ENCODE measurements around the gene SLC8A3.

Gene SLC8A3

DNA sequence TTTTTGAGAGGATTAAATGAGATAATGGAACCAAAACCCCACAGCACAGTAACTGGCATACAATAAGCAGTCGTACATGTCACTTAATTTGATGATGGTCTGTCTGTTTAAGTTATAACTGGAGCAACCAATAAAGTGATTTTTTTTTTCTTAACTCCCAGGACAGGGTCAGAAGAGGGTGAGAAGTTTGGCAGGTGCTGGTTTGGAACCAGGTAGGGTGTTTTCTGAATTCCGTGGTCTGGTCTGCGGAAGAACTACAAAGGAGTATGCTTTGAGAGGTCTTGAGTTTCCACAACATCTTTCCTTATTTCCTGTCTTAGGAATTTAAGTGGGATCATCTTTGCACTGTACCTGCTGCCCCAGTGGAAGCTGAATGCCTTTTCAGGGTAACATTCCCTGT lies 111.7 kb downstream of the SLC8A3 start:
- no peak for DNase-seq (ENCODE audit: low read depth, low spot score)
- no peaks in the 10 kb centered on the region for H3K4me1 ChIP-seq (ENCODE audit: insufficient read depth, insufficient read length)
- H3K9me3 ChIP-seq (ENCODE audit: insufficient read depth, low read length) = no peaks in the 10 kb centered on the region

DNA sequence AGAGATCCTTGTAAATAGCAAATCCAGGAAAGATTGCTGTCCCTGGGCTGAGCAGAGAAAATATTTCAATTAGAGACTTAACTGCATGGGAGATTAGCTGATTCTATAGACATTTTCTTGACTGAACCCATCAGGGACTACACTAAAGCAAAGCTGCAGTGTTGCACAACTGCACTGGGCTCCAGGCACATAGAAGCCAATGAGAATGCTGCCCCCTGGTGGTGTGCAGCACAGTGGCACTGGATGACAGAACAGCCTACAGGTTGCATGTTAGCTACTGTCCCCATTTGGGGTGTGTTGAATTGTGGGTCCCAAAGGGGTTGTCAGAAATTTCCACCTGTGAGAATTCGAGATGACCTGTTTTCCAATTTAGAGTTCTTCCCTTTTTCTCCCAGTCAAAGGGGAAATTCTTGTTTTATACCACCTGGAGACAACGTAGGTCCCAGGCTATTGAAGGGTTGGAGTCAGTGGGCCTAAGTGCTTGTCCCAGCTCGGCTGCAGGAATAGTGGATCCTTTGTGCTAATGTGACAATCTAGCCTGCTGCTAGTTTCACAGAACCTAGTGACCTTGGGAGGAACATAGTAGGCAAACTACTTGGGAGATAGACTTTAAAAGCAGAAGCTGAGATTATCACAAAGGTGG lies 114.7 kb downstream of the SLC8A3 start:
- no peak overlapping the region for H3K4me3 ChIP-seq (ENCODE audit: insufficient read length, low read depth)
- no peaks in the 10 kb centered on the region for H3K27me3 ChIP-seq (ENCODE audit: insufficient read depth, insufficient read length)
- H3K9ac ChIP-seq (ENCODE audit: insufficient read length, low read depth) = no peak overlapping the region
- peak; percentile 63 for DNase-seq (ENCODE audit: low read depth, low spot score)
- no peak for TF ChIP-seq ZNF274 (IDR thresholded peaks at IDR 0.05; ENCODE audit: low read depth, low read length)
- H3K9me3 ChIP-seq (ENCODE audit: insufficient read depth, low read length) = no peaks in the 10 kb centered on the region
- no peaks in the 10 kb centered on the region for H3K36me3 ChIP-seq (ENCODE audit: insufficient read depth, insufficient read length, low read length)
- no peaks in the 10 kb centered on the region for H3K4me1 ChIP-seq (ENCODE audit: insufficient read depth, insufficient read length)

More for the DNA sequence above, 111.7 kb downstream of the SLC8A3 start:
- no peak overlapping the region for H3K9ac ChIP-seq (ENCODE audit: insufficient read length, low read depth)
- no peaks in the 10 kb centered on the region for H3K36me3 ChIP-seq (ENCODE audit: insufficient read depth, insufficient read length, low read length)
- no peak overlapping the region for H3K4me3 ChIP-seq (ENCODE audit: insufficient read length, low read depth)
- TF ChIP-seq SUZ12 (IDR thresholded peaks at IDR 0.05; ENCODE audit: extremely low read depth, insufficient read depth, insufficient read length) = no peak
- TF ChIP-seq ZNF274 (IDR thresholded peaks at IDR 0.05; ENCODE audit: low read depth, low read length) = no peak
- no peak for TF ChIP-seq YY1 (IDR thresholded peaks at IDR 0.05; ENCODE audit: insufficient read depth, insufficient read length)
- no peaks in the 10 kb centered on the region for H3K27me3 ChIP-seq (ENCODE audit: insufficient read depth, insufficient read length)

DNA sequence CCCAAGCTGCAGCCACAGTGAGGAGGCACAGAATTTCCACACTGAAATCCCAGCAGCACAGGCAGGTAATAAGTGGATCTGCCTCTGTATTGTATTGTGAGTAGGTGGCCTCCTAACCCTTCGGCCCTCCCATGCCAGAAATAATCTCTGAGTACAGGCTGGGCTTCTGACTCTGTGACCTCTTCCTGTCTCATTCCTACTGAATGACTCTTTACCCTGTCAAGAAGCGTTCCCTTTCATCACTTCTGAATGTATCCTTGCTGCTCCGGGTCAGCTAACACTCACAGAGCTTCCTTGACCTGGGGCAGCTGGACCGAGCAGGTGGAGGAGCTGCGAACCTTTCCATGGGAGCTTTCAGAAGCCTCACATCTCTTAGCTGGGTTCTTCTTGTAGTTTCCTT lies 119.6 kb downstream of the SLC8A3 start:
- TF ChIP-seq SUZ12 (IDR thresholded peaks at IDR 0.05; ENCODE audit: extremely low read depth, insufficient read depth, insufficient read length) (no peak), ZNF274 (IDR thresholded peaks at IDR 0.05; ENCODE audit: low read depth, low read length) (no peak), YY1 (IDR thresholded peaks at IDR 0.05; ENCODE audit: insufficient read depth, insufficient read length) (no peak)
- H3K9ac ChIP-seq (ENCODE audit: insufficient read length, low read depth) = no peak overlapping the region
- no peak for DNase-seq (ENCODE audit: low read depth, low spot score)
- H3K4me3 ChIP-seq (ENCODE audit: insufficient read length, low read depth) = no peak overlapping the region
- no peaks in the 10 kb centered on the region for H3K9me3 ChIP-seq (ENCODE audit: insufficient read depth, low read length)
- H3K27me3 ChIP-seq (ENCODE audit: insufficient read depth, insufficient read length) = no peaks in the 10 kb centered on the region
- no peaks in the 10 kb centered on the region for H3K36me3 ChIP-seq (ENCODE audit: insufficient read depth, insufficient read length, low read length)
- no peaks in the 10 kb centered on the region for H3K4me1 ChIP-seq (ENCODE audit: insufficient read depth, insufficient read length)

DNA sequence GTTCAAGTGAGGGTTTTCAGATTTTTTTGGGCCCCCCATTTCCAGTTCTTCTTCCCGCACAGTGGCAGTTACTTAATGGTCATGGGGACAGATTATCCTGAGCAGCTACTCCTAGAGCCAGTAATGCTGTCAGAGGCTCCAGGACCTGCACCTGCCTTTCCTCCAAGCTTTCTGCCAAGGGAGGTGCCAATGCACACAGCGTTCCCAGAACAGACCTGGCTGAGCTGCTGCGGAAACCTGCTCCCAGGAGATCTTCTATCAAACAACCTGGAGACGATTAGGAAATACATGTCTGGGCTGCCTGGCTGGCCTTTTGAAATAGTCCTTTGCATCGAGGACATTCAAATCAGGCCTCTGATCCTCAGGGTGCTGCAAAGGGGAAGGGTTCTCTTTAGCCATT lies 120.9 kb downstream of the SLC8A3 start:
- no peaks in the 10 kb centered on the region for H3K36me3 ChIP-seq (ENCODE audit: insufficient read depth, insufficient read length, low read length)
- H3K4me3 ChIP-seq (ENCODE audit: insufficient read length, low read depth) = no peak overlapping the region
- H3K9ac ChIP-seq (ENCODE audit: insufficient read length, low read depth) = no peak overlapping the region
- no peaks in the 10 kb centered on the region for H3K9me3 ChIP-seq (ENCODE audit: insufficient read depth, low read length)
- H3K4me1 ChIP-seq (ENCODE audit: insufficient read depth, insufficient read length) = no peaks in the 10 kb centered on the region
- H3K27me3 ChIP-seq (ENCODE audit: insufficient read depth, insufficient read length) = no peaks in the 10 kb centered on the region
- no peak for DNase-seq (ENCODE audit: low read depth, low spot score)
- TF ChIP-seq SUZ12 (IDR thresholded peaks at IDR 0.05; ENCODE audit: extremely low read depth, insufficient read depth, insufficient read length) = no peak
- no peak for TF ChIP-seq ZNF274 (IDR thresholded peaks at IDR 0.05; ENCODE audit: low read depth, low read length)
- no peak for TF ChIP-seq YY1 (IDR thresholded peaks at IDR 0.05; ENCODE audit: insufficient read depth, insufficient read length)

DNA sequence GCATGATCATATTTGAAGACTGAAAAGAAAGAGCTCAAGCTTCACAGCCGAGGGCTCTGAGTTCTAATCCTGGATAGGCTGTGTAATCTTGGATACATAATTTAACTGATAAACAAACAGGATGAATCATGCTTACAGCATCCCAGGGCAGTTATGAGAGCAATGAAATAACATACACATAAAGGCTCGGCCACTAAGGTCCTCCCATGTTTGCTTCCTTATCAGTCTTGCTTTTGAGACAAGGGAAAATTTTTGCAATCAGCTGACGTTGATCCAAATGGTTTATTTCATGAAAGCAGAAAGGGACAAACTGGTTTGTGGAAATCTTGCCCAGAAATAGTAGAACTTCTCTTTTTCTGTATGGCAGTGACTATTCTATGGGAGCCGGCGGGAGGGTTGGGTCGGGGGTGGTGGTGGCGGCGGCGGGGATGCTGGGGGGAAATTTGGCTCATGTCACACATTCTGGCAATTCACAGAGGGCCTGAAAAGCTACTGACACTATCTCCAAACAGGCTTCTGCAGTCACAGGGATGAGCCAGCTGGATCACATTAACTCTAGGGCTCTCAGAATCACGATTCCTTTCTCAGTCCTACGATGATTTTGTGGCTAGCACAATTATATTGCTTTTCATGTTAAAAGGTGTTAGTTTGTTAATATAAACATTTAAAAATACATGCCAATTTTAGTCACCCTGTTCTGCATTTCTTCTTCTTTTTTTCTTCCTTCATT lies 124.5 kb downstream of the SLC8A3 start:
- Histone ChIP-seq H3K9me3 (ENCODE audit: insufficient read depth, low read length) (no peaks in the 10 kb centered on the region), H3K9ac (ENCODE audit: insufficient read length, low read depth) (no peak overlapping the region), H3K36me3 (ENCODE audit: insufficient read depth, insufficient read length, low read length) (no peaks in the 10 kb centered on the region), H3K27me3 (ENCODE audit: insufficient read depth, insufficient read length) (no peaks in the 10 kb centered on the region), H3K4me1 (ENCODE audit: insufficient read depth, insufficient read length) (no peaks in the 10 kb centered on the region), H3K4me3 (ENCODE audit: insufficient read length, low read depth) (no peak overlapping the region)
- no peak for DNase-seq (ENCODE audit: low read depth, low spot score)
- no peak for TF ChIP-seq ZNF274 (IDR thresholded peaks at IDR 0.05; ENCODE audit: low read depth, low read length)
- TF ChIP-seq YY1 (IDR thresholded peaks at IDR 0.05; ENCODE audit: insufficient read depth, insufficient read length) = no peak
- no peak for TF ChIP-seq SUZ12 (IDR thresholded peaks at IDR 0.05; ENCODE audit: extremely low read depth, insufficient read depth, insufficient read length)

DNA sequence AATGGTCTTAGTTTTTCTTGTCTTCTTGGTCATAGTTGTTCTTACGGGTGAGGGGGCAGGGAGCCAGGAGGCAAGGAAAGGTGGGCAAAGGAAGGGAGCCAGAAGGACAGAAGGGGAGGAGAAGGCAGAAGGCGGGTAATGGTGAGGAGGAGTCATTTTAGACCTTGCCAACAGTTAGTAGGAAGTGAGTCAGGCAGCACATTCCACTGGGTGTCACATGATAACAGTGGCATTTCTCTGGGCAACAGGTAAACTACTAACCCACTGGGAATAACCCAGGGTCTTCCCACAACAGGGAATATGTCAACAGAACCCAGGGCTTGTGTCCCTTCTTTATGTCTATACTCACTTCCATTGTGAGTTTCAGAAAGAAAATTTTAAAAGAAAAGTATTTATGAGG lies 127.6 kb downstream of the SLC8A3 start:
- no peaks in the 10 kb centered on the region for H3K27me3 ChIP-seq (ENCODE audit: insufficient read depth, insufficient read length)
- DNase-seq (ENCODE audit: low read depth, low spot score) = no peak
- TF ChIP-seq SUZ12 (IDR thresholded peaks at IDR 0.05; ENCODE audit: extremely low read depth, insufficient read depth, insufficient read length) (no peak), ZNF274 (IDR thresholded peaks at IDR 0.05; ENCODE audit: low read depth, low read length) (no peak), YY1 (IDR thresholded peaks at IDR 0.05; ENCODE audit: insufficient read depth, insufficient read length) (no peak)
- no peak overlapping the region for H3K4me3 ChIP-seq (ENCODE audit: insufficient read length, low read depth)
- H3K9me3 ChIP-seq (ENCODE audit: insufficient read depth, low read length) = no peaks in the 10 kb centered on the region
- no peaks in the 10 kb centered on the region for H3K36me3 ChIP-seq (ENCODE audit: insufficient read depth, insufficient read length, low read length)
- no peak overlapping the region for H3K9ac ChIP-seq (ENCODE audit: insufficient read length, low read depth)
- no peaks in the 10 kb centered on the region for H3K4me1 ChIP-seq (ENCODE audit: insufficient read depth, insufficient read length)

DNA sequence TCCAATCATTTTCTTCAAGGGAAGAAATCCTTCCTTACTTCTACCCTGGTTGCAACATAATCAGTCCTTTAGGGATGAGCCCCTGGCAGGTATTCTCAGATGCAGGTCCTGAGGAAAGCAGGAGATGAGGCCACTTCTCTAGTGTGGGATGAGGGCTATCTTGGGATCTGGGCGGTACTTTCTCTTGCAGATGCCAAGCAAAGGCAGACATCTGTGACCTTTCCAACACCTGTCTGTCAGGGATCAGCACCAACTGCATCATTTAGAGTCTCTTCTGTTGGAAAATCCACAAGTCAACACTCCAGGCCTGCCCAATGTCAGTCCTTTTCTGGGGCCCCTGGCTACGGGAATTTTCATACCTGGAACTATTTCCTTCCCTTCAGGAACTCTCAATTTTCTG lies 129.2 kb downstream of the SLC8A3 start:
- DNase-seq (ENCODE audit: low read depth, low spot score) = no peak
- H3K4me3 ChIP-seq (ENCODE audit: insufficient read length, low read depth) = no peak overlapping the region
- H3K9me3 ChIP-seq (ENCODE audit: insufficient read depth, low read length) = no peaks in the 10 kb centered on the region
- H3K4me1 ChIP-seq (ENCODE audit: insufficient read depth, insufficient read length) = no peaks in the 10 kb centered on the region
- no peaks in the 10 kb centered on the region for H3K27me3 ChIP-seq (ENCODE audit: insufficient read depth, insufficient read length)
- TF ChIP-seq ZNF274 (IDR thresholded peaks at IDR 0.05; ENCODE audit: low read depth, low read length) (no peak), YY1 (IDR thresholded peaks at IDR 0.05; ENCODE audit: insufficient read depth, insufficient read length) (no peak), SUZ12 (IDR thresholded peaks at IDR 0.05; ENCODE audit: extremely low read depth, insufficient read depth, insufficient read length) (no peak)
- H3K9ac ChIP-seq (ENCODE audit: insufficient read length, low read depth) = no peak overlapping the region
- no peaks in the 10 kb centered on the region for H3K36me3 ChIP-seq (ENCODE audit: insufficient read depth, insufficient read length, low read length)
